Neural progenitor cell (in vitro differentiated cells): Measurements from ENCODE around the gene EP400. TPM values are rescaled to one million over a fixed set of nuclear protein-coding genes. Genes with fewer than 3 reads are reported as not detected.
A peak's percentile ranks its signal among the peaks of the same experiment; 100 is the strongest.
"Not testable (repeated sequence)": the region's sequence is repeated elsewhere in the genome, so short reads cannot be mapped to it uniquely, and the experiment has no call there.

ENCODE experiments used
- DNase-seq: peaks from one replicate; pipeline ENCODE4 v3.0.0-alpha.2; 2016; ENCODE audit warnings: low spot score
- H2AFZ ChIP-seq: fragments of 200-600 bp; sonication (generic); replicated peaks from 2 replicates; pipeline ENCODE4 v1.6.1; 2016; ENCODE audit warnings: antibody characterized with exemption
- H3F3A ChIP-seq: fragments of 200-600 bp; sonication (generic); 2 replicates; pipeline ENCODE4 v1.6.1; 2016; ENCODE audit warnings: antibody characterized with exemption, low read depth
- H3K27ac ChIP-seq: fragments of 200-600 bp; sonication (generic); 2 replicates; pipeline ENCODE4 v1.5.1; 2016; ENCODE audit warnings: mild to moderate bottlenecking
- H3K27me3 ChIP-seq: fragments of 200-600 bp; sonication (generic); 2 replicates; pipeline ENCODE4 v1.6.1; 2016; ENCODE audit warnings: mild to moderate bottlenecking, moderate library complexity
- H3K36me3 ChIP-seq: fragments of 200-600 bp; sonication (generic); 2 replicates; pipeline ENCODE4 v1.5.1; 2016
- H3K4me1 ChIP-seq: fragments of 200-600 bp; sonication (generic); 2 replicates; pipeline ENCODE4 v1.6.1; 2016; ENCODE audit warnings: mixed run types
- H3K4me2 ChIP-seq: fragments of 200-600 bp; sonication (generic); 2 replicates; pipeline ENCODE4 v1.6.1; 2016
- H3K4me3 ChIP-seq: fragments of 200-600 bp; sonication (generic); 2 replicates; pipeline ENCODE4 v1.5.1; 2016
- H3K79me2 ChIP-seq: fragments of 200-600 bp; sonication (generic); 2 replicates; pipeline ENCODE4 v1.6.1; 2016; ENCODE audit warnings: low read depth
- H3K9ac ChIP-seq: fragments of 200-600 bp; sonication (generic); 2 replicates; pipeline ENCODE4 v1.6.1; 2016
- H3K9me3 ChIP-seq: fragments of 200-600 bp; sonication (generic); 2 replicates; pipeline ENCODE4 v1.5.1; 2016; ENCODE audit warnings: low read depth
- H4K20me1 ChIP-seq: fragments of 200-600 bp; sonication (generic); 2 replicates; pipeline ENCODE4 v1.6.1; 2016; ENCODE audit warnings: low read depth
- H3K27ac Mint-ChIP-seq: 3 replicates; pipeline ENCODE4 v1.8.0; 2021; ENCODE audit warnings: mixed read lengths
- H3K27me3 Mint-ChIP-seq: 2 replicates; pipeline ENCODE4 v1.8.0; 2022; ENCODE audit warnings: low read depth, mild to moderate bottlenecking, inconsistent platforms, moderate library complexity, mixed read lengths; ENCODE audit not compliant: insufficient read depth
- H3K36me3 Mint-ChIP-seq: 3 replicates; pipeline ENCODE4 v1.8.0; 2021; ENCODE audit warnings: mixed read lengths
- H3K4me1 Mint-ChIP-seq: 3 replicates; pipeline ENCODE4 v1.8.0; 2021; ENCODE audit warnings: mixed read lengths
- H3K4me3 Mint-ChIP-seq: 3 replicates; pipeline ENCODE4 v1.8.0; 2021; ENCODE audit warnings: mild to moderate bottlenecking, moderate library complexity, mixed read lengths
- H3K9me3 Mint-ChIP-seq: 3 replicates; pipeline ENCODE4 v1.8.0; 2020; ENCODE audit warnings: mixed read lengths
- EZH2 ChIP-seq: fragments of 200-600 bp; sonication (generic); IDR thresholded peaks from 2 replicates; pipeline ENCODE4 v1.6.1; 2017; ENCODE audit warnings: antibody characterized with exemption, mild to moderate bottlenecking, moderate library complexity
- EZH2phosphoT487 ChIP-seq: fragments of 200-600 bp; sonication (generic); IDR thresholded peaks from 2 replicates; pipeline ENCODE4 v1.6.1; 2017; ENCODE audit warnings: antibody characterized with exemption
- total RNA-seq: library from RNA; depleted of rRNA; stranded (reverse); fragments of >200 nt; gene quantifications from 2 replicates; pipeline ENCODE4 v1.2.3, GENCODE V29; 2015; ENCODE audit warnings: low replicate concordance
- TF ChIP-seq, protein P1 (sequence below): fragments of 200-600 bp; sonication (generic); IDR thresholded peaks from 2 replicates; pipeline ENCODE4 v1.5.1; 2017; ENCODE audit warnings: antibody characterized with exemption, mild to moderate bottlenecking

The EP400 gene
- total RNA-seq, 1 donor from 2014 or later: 16.3 TPM

DNA sequence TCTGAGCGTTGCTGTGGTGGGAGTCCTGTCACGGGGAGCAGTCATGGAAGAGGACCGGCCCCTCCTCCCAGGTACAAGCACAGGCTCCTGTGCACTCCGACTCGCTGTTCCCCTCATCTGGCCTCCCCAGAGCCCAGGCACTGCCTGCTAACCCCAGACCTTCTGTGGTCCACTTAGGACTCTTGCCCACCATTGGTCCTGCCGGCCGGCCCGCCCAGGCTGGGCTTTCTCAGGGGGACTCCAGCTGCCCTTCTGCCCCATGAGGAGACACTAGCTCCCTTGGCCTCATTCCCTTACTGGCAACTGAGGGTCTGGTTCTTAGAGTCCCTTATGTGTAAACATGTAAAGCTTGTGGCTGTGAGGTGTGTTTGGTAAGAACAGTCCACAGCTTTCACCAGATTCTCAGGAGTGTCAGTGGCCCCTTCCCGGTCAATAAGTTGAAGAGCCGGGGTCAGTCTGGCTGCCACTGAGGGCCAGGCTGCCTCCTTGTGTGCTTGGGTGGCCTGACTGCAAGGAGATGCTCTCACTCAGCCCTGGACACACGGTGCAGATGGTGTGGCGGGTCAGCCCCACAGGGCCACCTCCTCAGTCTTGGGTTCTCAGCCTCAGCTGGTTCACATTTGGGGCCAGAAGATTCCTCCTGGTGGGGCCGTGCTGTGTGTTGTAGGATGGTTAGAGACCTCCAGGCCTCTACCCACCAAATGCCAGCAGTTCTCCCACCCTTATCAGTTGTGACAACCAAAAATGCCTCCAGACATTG is 150.7 kb downstream of the EP400 start:
- Histone ChIP-seq H4K20me1 (peaks cover 32% of the 10 kb centered on the region), H3K36me3 (no peaks in the 10 kb centered on the region), H3F3A (peaks cover 12% of the 10 kb centered on the region), H2AFZ (no peak overlapping the region), H3K27me3 (no peaks in the 10 kb centered on the region), H3K9ac (no peak overlapping the region), H3K4me2 (no peak overlapping the region), H3K79me2 (peaks cover 6% of the 10 kb centered on the region), H3K27ac (no peak overlapping the region), H3K9me3 (no peaks in the 10 kb centered on the region), H3K4me1 (peaks cover 7% of the 10 kb centered on the region), H3K4me3 (no peak overlapping the region)
- H3K9me3 Mint-ChIP-seq: no peaks in the 10 kb centered on the region
- DNase-seq: no peak
- peaks cover 8% of the 10 kb centered on the region for H3K4me1 Mint-ChIP-seq
- H3K27me3 Mint-ChIP-seq: no peaks in the 10 kb centered on the region
- no peak overlapping the region for H3K27ac Mint-ChIP-seq
- TF ChIP-seq EZH2phosphoT487 (no peak), EZH2 (no peak)
- TF ChIP-seq, protein P1, sequence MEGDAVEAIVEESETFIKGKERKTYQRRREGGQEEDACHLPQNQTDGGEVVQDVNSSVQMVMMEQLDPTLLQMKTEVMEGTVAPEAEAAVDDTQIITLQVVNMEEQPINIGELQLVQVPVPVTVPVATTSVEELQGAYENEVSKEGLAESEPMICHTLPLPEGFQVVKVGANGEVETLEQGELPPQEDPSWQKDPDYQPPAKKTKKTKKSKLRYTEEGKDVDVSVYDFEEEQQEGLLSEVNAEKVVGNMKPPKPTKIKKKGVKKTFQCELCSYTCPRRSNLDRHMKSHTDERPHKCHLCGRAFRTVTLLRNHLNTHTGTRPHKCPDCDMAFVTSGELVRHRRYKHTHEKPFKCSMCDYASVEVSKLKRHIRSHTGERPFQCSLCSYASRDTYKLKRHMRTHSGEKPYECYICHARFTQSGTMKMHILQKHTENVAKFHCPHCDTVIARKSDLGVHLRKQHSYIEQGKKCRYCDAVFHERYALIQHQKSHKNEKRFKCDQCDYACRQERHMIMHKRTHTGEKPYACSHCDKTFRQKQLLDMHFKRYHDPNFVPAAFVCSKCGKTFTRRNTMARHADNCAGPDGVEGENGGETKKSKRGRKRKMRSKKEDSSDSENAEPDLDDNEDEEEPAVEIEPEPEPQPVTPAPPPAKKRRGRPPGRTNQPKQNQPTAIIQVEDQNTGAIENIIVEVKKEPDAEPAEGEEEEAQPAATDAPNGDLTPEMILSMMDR: no peak
- H3K36me3 Mint-ChIP-seq: peaks cover 15% of the 10 kb centered on the region
- H3K4me3 Mint-ChIP-seq: no peak overlapping the region

DNA sequence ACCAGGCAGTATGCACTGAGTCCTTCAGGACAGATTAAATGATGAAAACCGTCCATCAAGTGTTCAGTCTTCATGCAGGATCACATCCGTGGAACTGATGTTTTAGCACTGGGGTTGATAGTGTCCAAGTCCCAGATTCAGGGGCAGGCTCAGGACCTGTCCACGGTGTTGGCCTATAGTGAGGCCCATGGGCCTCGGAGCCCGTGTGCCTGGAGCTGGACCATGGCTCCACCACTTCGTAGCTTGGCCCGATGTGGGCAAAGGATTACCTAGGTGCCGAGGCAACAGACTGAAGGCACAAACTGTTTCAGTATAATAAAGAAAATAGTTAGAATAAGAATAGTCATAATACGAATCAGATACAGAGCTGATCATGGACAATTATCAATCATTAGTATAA is 152.6 kb downstream of the EP400 start:
- Histone ChIP-seq H3K79me2 (peaks cover 4% of the 10 kb centered on the region), H3K9me3 (no peaks in the 10 kb centered on the region), H3K4me2 (no peak overlapping the region), H2AFZ (no peak overlapping the region), H3K4me1 (peaks cover 7% of the 10 kb centered on the region), H3K4me3 (no peak overlapping the region), H3K36me3 (no peaks in the 10 kb centered on the region), H3K27me3 (no peaks in the 10 kb centered on the region), H3K9ac (no peak overlapping the region), H3F3A (peaks cover 16% of the 10 kb centered on the region), H4K20me1 (peaks cover 28% of the 10 kb centered on the region), H3K27ac (no peak overlapping the region)
- Mint-ChIP-seq H3K27me3 (no peaks in the 10 kb centered on the region), H3K27ac (no peak overlapping the region), H3K36me3 (peaks cover 13% of the 10 kb centered on the region), H3K9me3 (no peaks in the 10 kb centered on the region), H3K4me1 (peaks cover 9% of the 10 kb centered on the region), H3K4me3 (no peak overlapping the region)
- TF ChIP-seq EZH2: no peak
- no peak for DNase-seq

DNA sequence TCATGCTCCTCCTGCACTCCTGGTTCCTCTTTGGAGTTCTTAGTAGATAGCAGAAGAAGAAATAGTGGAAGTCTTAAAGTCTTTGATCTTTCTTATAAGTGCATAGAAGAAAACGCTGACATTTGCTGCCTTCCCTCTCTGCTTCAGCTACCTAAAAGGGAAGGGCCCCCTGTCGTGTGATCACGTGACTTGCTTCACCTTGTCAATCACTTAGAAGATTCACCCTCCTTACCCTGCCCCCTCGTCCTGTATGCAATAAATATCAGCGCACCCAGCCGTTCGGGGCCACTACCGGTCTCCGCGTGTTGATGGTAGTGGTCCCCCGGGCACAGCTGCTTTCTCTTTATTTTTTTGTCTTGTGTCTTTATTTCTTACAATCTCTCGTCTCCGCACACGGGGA is 153.3 kb downstream of the EP400 start:
- H3K9me3 Mint-ChIP-seq, H2AFZ ChIP-seq, H3K9me3 ChIP-seq, H3K4me3 Mint-ChIP-seq, H3K27me3 Mint-ChIP-seq, H3K4me3 ChIP-seq, H3K4me1 ChIP-seq, H3K79me2 ChIP-seq, H3K27me3 ChIP-seq, H3K9ac ChIP-seq, H3K36me3 ChIP-seq, H3K27ac ChIP-seq: not testable (repeated sequence)
- peaks cover 13% of the 10 kb centered on the region for H3K36me3 Mint-ChIP-seq
- peak overlapping the region; percentile 35 for H3K27ac Mint-ChIP-seq
- H3K4me1 Mint-ChIP-seq: peaks cover 14% of the 10 kb centered on the region
- peak overlapping the region; percentile 69 for H3K4me2 ChIP-seq
- peaks cover 21% of the 10 kb centered on the region for H3F3A ChIP-seq
- DNase-seq: peak; percentile 32
- peaks cover 24% of the 10 kb centered on the region for H4K20me1 ChIP-seq

DNA sequence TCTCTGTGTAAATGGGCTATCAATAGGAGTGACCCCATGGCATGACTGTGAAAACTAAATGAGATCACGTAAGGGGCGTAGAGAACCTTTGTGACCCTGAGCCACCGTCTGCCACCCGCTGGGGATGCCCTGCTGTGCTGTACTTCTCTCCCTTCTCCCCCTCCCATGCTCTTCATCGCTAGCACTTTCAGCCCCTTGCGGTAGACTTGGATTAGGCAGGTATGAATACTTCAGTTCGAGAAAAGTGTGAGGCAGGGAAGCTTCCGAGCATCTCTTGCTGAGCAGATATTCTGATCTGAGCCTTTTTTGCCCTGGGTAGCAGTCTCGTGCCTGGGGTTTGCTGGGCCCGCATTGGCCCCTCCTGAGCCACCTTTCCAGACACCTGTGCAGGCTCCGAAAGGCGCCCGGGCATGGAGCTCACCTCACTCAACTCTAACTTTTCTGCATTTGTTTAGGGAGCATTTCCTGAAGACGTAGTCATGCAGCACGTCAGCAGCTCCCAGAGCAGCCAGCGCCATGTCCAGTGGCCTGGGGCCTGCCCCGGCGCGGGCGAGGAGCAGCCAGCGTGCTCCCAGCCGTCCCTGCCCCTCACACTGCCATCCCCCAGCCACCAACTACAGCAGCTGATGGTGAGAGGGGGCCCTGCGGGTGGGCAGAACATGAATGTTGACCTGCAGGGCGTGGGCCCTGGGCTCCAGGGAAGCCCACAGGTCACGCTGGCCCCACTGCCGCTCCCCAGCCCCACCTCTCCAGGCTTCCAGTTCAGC is 154.0 kb downstream of the EP400 start:
- Mint-ChIP-seq H3K27me3 (peaks cover under 1% of the 10 kb centered on the region), H3K4me3 (no peak overlapping the region), H3K9me3 (no peaks in the 10 kb centered on the region), H3K27ac (peak overlapping the region; percentile 35), H3K36me3 (peaks cover 12% of the 10 kb centered on the region), H3K4me1 (peaks cover 21% of the 10 kb centered on the region)
- TF ChIP-seq, protein P1: peak; percentile 26
- TF ChIP-seq EZH2phosphoT487: no peak
- TF ChIP-seq EZH2: no peak
- Histone ChIP-seq H3K79me2 (no peaks in the 10 kb centered on the region), H3K36me3 (no peaks in the 10 kb centered on the region), H3K9me3 (no peaks in the 10 kb centered on the region), H3K27ac (no peak overlapping the region), H3K4me3 (no peak overlapping the region), H3K4me2 (peak overlapping the region; percentile 69), H3K9ac (no peak overlapping the region), H3F3A (peaks cover 26% of the 10 kb centered on the region), H4K20me1 (peaks cover 29% of the 10 kb centered on the region), H3K27me3 (no peaks in the 10 kb centered on the region), H2AFZ (no peak overlapping the region), H3K4me1 (peaks cover 15% of the 10 kb centered on the region)
- peak; percentile 25 for DNase-seq
